Activated B cell treated with CpG ODN at 0.5 μM for 24 hours (primary cell): ENCODE data around the gene HABP4. TPM values are rescaled to one million over a fixed set of nuclear protein-coding genes. Genes with fewer than 3 reads are reported as not detected.

ENCODE experiments used
- ATAC-seq: fragments of 200-7000 bp; cut with Tn5 transposase; one replicate; pipeline ENCODE4 v1.10.0; 2021; ENCODE audit warnings: low read depth, mild to moderate bottlenecking, moderate library complexity
- CTCF ChIA-PET: fragments of 350-600 bp; sonication (Branson Sonifier 250); formaldehyde crosslinking; loops from one replicate; lab custom pipeline; 2021; ENCODE audit warnings: antibody characterized with exemption; lab: Charles Lee
- POLR2A ChIA-PET: fragments of 350-600 bp; sonication (Branson Sonifier 250); formaldehyde crosslinking; loops from one replicate; lab custom pipeline; 2021; ENCODE audit warnings: antibody characterized with exemption; lab: Charles Lee
- DNase-seq: peaks from one replicate; pipeline ENCODE4 v3.0.0; 2022
- H3K27ac Mint-ChIP-seq: one replicate; pipeline ENCODE4 v1.8.0; 2020; ENCODE audit warnings: mixed read lengths
- H3K27me3 Mint-ChIP-seq: one replicate; pipeline ENCODE4 v1.8.0; 2021; ENCODE audit warnings: mixed read lengths
- H3K36me3 Mint-ChIP-seq: one replicate; pipeline ENCODE4 v1.8.0; 2021; ENCODE audit warnings: low read depth, mixed read lengths
- H3K4me1 Mint-ChIP-seq: one replicate; pipeline ENCODE4 v1.8.0; 2021; ENCODE audit warnings: mixed read lengths
- H3K4me3 Mint-ChIP-seq: one replicate; pipeline ENCODE4 v1.8.0; 2020; ENCODE audit warnings: mild to moderate bottlenecking, mixed read lengths
- H3K9me3 Mint-ChIP-seq: one replicate; pipeline ENCODE4 v1.8.0; 2020; ENCODE audit warnings: mixed read lengths
- intact Hi-C: fragments of 100-400 bp; cut with micrococcal nuclease; formaldehyde crosslinking; loops from one replicate; pipeline ENCODE4 v1.15.1; 2024
- total RNA-seq: library from RNA; stranded (reverse); gene quantifications from 2 replicates; pipeline ENCODE4 v1.2.3, GENCODE V29; 2022
- TF ChIP-seq, protein P1 (sequence below): fragments of 200-600 bp; IDR thresholded peaks from one replicate; pipeline ENCODE4 v1.8.0; 2022; ENCODE audit warnings: antibody characterized with exemption, mild to moderate bottlenecking

HABP4 gene
- total RNA-seq, 1 donor from 2014 or later: 8.1 TPM

DNA sequence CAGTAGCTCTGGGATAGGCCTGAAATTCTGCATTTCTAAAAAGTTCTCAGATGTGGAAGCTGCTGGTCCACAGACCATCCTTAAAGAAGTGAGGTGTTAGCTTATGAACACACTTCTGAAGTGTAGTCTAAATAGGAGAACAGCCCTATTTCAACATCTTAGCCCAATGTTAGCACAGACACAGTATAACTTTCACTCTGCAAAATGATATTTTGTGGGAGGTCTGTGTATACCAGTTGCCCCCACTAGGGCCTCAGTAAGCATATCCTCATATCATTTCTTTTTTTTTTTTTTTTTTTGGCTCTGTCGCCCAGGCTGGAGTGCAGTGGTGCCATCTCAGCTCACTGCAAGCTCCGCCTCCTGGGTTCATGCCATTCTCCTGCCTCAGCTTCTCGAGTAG is 7.5 kb upstream of the HABP4 start:
- no peaks in the 10 kb centered on the region for H3K4me1 Mint-ChIP-seq
- H3K27me3 Mint-ChIP-seq: no peaks in the 10 kb centered on the region
- H3K36me3 Mint-ChIP-seq: no peaks in the 10 kb centered on the region
- POLR2A ChIA-PET: interaction anchor here (0.6 to 1.2 kb wide), 2 partner anchors 9 to 107 kb away, joined by 3 read pairs; no protein-coding TSS in a partner anchor
- intact Hi-C loops: loop anchor here (10.0 kb wide), 1 partner anchor 212 kb away; the partner anchor contains the start of gene PRXL2C
- CTCF ChIA-PET: interaction anchor here (0.7 to 1.4 kb wide), 4 partner anchors 9 to 225 kb away, joined by 3 to 6 read pairs (median 4); no protein-coding TSS in a partner anchor
- TF ChIP-seq, protein P1, sequence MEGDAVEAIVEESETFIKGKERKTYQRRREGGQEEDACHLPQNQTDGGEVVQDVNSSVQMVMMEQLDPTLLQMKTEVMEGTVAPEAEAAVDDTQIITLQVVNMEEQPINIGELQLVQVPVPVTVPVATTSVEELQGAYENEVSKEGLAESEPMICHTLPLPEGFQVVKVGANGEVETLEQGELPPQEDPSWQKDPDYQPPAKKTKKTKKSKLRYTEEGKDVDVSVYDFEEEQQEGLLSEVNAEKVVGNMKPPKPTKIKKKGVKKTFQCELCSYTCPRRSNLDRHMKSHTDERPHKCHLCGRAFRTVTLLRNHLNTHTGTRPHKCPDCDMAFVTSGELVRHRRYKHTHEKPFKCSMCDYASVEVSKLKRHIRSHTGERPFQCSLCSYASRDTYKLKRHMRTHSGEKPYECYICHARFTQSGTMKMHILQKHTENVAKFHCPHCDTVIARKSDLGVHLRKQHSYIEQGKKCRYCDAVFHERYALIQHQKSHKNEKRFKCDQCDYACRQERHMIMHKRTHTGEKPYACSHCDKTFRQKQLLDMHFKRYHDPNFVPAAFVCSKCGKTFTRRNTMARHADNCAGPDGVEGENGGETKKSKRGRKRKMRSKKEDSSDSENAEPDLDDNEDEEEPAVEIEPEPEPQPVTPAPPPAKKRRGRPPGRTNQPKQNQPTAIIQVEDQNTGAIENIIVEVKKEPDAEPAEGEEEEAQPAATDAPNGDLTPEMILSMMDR: no peak
- no peaks in the 10 kb centered on the region for H3K9me3 Mint-ChIP-seq
- ATAC-seq (peak; percentile 25), DNase-seq (no peak)
- no peak overlapping the region for H3K4me3 Mint-ChIP-seq
- H3K27ac Mint-ChIP-seq: no peak overlapping the region

DNA sequence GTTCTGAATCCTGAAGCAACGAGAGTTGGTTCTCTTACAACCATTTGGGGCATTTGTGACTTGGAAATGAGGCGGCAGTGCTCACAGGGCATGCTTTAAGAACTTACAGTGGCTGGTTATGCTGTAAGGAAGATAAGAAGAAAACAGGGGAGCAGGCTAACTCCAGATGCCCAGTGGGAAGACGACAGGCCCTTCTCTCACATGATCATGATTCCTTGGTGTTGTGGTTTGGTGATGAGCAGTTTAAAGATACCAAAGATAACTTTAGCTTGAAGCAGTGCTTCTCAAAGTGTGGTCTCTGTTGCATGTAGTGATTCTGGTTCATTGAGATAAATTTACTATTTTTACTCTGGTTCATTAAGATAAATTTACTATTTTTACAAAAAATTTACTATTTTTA is 2.6 kb upstream of the HABP4 start:
- Mint-ChIP-seq H3K27me3 (peaks cover 3% of the 10 kb centered on the region), H3K4me1 (peaks cover 11% of the 10 kb centered on the region), H3K27ac (no peak overlapping the region), H3K36me3 (no peaks in the 10 kb centered on the region), H3K9me3 (no peaks in the 10 kb centered on the region), H3K4me3 (no peak overlapping the region)
- ChIA-PET POLR2A (no interaction called here), CTCF (no interaction called here)
- TF ChIP-seq, protein P1: no peak
- ATAC-seq: no peak
- intact Hi-C loops: loop anchor here (10.0 kb wide), 1 partner anchor 207 kb away; the partner anchor contains the start of gene PRXL2C
- DNase-seq: no peak

DNA sequence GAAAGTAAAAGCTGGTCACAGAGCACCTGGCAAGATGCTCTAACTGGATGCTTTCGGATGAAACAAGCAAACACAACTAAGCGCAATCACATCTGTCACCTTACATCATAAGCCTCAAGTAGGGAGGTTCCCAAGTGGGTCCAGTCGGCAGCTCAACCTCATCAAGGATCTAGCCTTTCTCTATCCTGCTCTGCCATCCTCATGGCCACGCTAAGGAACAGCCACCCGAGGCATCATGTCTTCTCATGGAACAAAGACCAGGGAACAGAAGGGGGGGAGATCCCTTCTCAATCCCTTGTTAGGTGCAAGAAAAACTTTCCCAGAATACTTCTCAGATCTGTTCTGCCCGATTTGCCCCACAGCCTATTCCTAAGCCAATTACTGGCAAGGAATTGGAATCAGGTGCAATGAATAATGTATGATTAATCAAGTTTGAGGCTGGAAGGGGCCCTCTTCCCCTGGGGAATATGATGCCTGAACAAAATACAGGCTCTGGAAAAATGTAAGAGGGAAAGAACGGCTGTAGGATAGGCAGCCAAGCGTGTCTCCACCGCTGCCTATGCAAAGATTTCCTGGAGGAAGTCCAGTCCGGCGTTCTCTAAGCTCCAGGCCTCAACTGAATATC is 1.3 kb upstream of the HABP4 start:
- H3K9me3 Mint-ChIP-seq: no peaks in the 10 kb centered on the region
- no peak for ATAC-seq
- H3K4me3 Mint-ChIP-seq: peak overlapping the region; percentile 82
- no peak overlapping the region for H3K27ac Mint-ChIP-seq
- H3K27me3 Mint-ChIP-seq: peaks cover 3% of the 10 kb centered on the region
- ChIA-PET POLR2A (interaction anchor here (1.0 to 1.9 kb wide), 2 partner anchors 30 to 118 kb away, joined by 3 to 14 read pairs; partner anchors contain the start of gene ZNF367), CTCF (no interaction called here)
- no peaks in the 10 kb centered on the region for H3K36me3 Mint-ChIP-seq
- intact Hi-C loops: loop anchor here (10.0 kb wide), 1 partner anchor 206 kb away; the partner anchor contains the start of gene PRXL2C
- no peak for DNase-seq
- TF ChIP-seq, protein P1: no peak
- peaks cover 11% of the 10 kb centered on the region for H3K4me1 Mint-ChIP-seq

DNA sequence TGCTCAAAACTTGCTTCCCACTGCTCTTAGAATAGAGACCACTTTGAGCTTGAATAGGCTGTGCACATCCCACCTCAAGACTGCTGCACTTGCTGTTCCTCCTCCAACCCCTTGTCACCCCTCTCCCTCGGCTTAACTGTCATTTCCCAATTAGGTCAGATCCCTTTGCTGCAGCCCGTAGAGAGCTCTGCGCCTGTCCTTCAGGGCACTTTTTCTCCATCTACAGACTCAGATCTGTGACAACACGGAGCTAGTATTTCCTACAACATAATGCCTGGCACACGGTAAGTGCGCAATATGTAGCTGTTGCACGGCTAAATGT is 485 bp upstream of the HABP4 start:
- ATAC-seq (peak; percentile 5), DNase-seq (no peak)
- Mint-ChIP-seq H3K9me3 (no peaks in the 10 kb centered on the region), H3K4me1 (peaks cover 11% of the 10 kb centered on the region), H3K27ac (peak overlapping the region; percentile 18), H3K4me3 (peak overlapping the region; percentile 82), H3K36me3 (no peaks in the 10 kb centered on the region), H3K27me3 (peaks cover 3% of the 10 kb centered on the region)
- TF ChIP-seq, protein P1: no peak
- intact Hi-C loops: loop anchor here (10.0 kb wide), 1 partner anchor 205 kb away; the partner anchor contains the start of gene PRXL2C
- CTCF ChIA-PET: interaction anchor here (0.7 to 1.6 kb wide), 3 partner anchors 11 to 122 kb away, joined by 3 to 5 read pairs (median 3); no protein-coding TSS in a partner anchor
- POLR2A ChIA-PET: interaction anchor here (0.5 to 2.0 kb wide), 7 partner anchors 27 to 204 kb away, joined by 3 to 14 read pairs (median 7); partner anchors contain the start of gene ZNF367
